K562 (cell line): Measurements from ENCODE around the gene CLCN6. TPM values are rescaled to one million over a fixed set of nuclear protein-coding genes. Genes with fewer than 3 reads are reported as not detected.
A peak's percentile ranks its signal among the peaks of the same experiment; 100 is the strongest.

Source experiments
- CHAMP1 ChIP-seq: fragments of 450-650 bp; IDR thresholded peaks from 2 replicates; pipeline ENCODE4 v1.6.1; 2016; ENCODE audit warnings: mild to moderate bottlenecking
- DDX20 ChIP-seq: fragments of 450-650 bp; IDR thresholded peaks from 2 replicates; pipeline ENCODE4 v1.6.1; 2016; ENCODE audit warnings: missing genetic modification characterization, low read depth, mild to moderate bottlenecking, missing compliant biosample characterization, moderate library complexity
- E2F8 ChIP-seq: fragments of 450-650 bp; IDR thresholded peaks from 2 replicates; pipeline ENCODE4 v1.7.1; 2018; ENCODE audit warnings: mild to moderate bottlenecking, low read depth; ENCODE audit not compliant: partially characterized antibody
- NR2F6 ChIP-seq: fragments of 450-650 bp; formaldehyde crosslinking; IDR thresholded peaks from 2 replicates; pipeline ENCODE4 v1.4.0; 2020; ENCODE audit warnings: mild to moderate bottlenecking
- PBX2 ChIP-seq, 2 experiments: IDR thresholded peaks in 1 of 2; conservative IDR thresholded peaks in 1 of 2; 2 replicates each; pipeline ENCODE4 v1.6.1; 2016; ENCODE audit warnings: low read depth in 2 of 2, mild to moderate bottlenecking in 1 of 2, missing compliant biosample characterization in 1 of 2, missing genetic modification characterization in 1 of 2, moderate library complexity in 1 of 2
- PHB2 ChIP-seq: fragments of 450-650 bp; IDR thresholded peaks from 2 replicates; pipeline ENCODE4 v1.6.1; 2017; ENCODE audit warnings: low read depth
- SMARCA5 ChIP-seq: fragments of 450-650 bp; IDR thresholded peaks from 2 replicates; pipeline ENCODE4 v1.6.1; 2016
- TOE1 ChIP-seq, 2 experiments: fragments of 450-650 bp in 1 of 2; sonication (generic) in 1 of 2; formaldehyde crosslinking in 1 of 2; IDR thresholded peaks; 2 replicates each; pipeline versions ENCODE4 v1.7.1 to v1.8.0; 2016 to 2022; ENCODE audit warnings: borderline replicate concordance in 2 of 2, mild to moderate bottlenecking in 2 of 2, antibody characterized with exemption in 1 of 2, inconsistent platforms in 1 of 2, low read depth in 1 of 2, missing genetic modification reagents in 1 of 2, moderate library complexity in 1 of 2
- ZBTB2 ChIP-seq: fragments of 450-650 bp; IDR thresholded peaks from 2 replicates; pipeline ENCODE4 v1.6.1; 2016; ENCODE audit warnings: antibody characterized with exemption
- ZKSCAN1 ChIP-seq: fragments of 150-350 bp; IDR thresholded peaks from 2 replicates; pipeline ENCODE4 v1.6.1; 2016; ENCODE audit warnings: low read depth, low read length
- ZNF347 ChIP-seq: fragments of 450-650 bp; formaldehyde crosslinking; IDR thresholded peaks from 2 replicates; pipeline ENCODE4 v1.4.0; 2020; ENCODE audit warnings: low read depth, mild to moderate bottlenecking, moderate library complexity
- ZNF518B ChIP-seq: fragments of 250-450 bp; sonication (Bioruptor Pico); IDR thresholded peaks from 2 replicates; pipeline ENCODE4 v1.5.0; 2021; ENCODE audit warnings: mild to moderate bottlenecking, moderate library complexity
- ZNF717 ChIP-seq: fragments of 250-450 bp; sonication (Bioruptor Pico); IDR thresholded peaks from 2 replicates; pipeline ENCODE4 v1.5.0; 2021
- polyA plus RNA-seq, 8 experiments: library from polyadenylated mRNA; depleted of rRNA in 4 of 8; stranded (reverse) in 5 of 8; unstranded in 3 of 8; fragments of >200 nt; fragmentation: Nextera tagmentation in 2 of 8; fragmentation: Illumina TruSeq in 1 of 8; extraction: Ambion mirVana in 2 of 8; extraction: Trizol in 1 of 8; gene quantifications; 2 replicates each; pipeline versions ENCODE4 v1.2.1 to v1.2.3, GENCODE V29; 2011 to 2014; ENCODE audit warnings: inconsistent platforms in 1 of 8, missing spikeins in 1 of 8
- total RNA-seq, 7 experiments: library from RNA; depleted of rRNA in 6 of 7; stranded (reverse); fragments of >200 nt in 6 of 7; fragmentation: Illumina TruSeq in 2 of 7; extraction: Trizol in 2 of 7; gene quantifications; 2 replicates each; pipeline versions ENCODE4 v1.2.1 to v1.2.3, GENCODE V29; 2011 to 2021; ENCODE audit warnings: low replicate concordance in 1 of 7

The CLCN6 gene
- total and polyA plus RNA-seq, 9 of the 15 experiments (the other 6 are each of a cell fraction or from before 2014, with no cell fraction given) = 2.0 to 21.8 (median 13.6) TPM

- TF ChIP-seq ZKSCAN1 (no peak), NR2F6 (no peak), ZBTB2 (no peak), CHAMP1 (no peak), DDX20 (no peak), ZNF347 (0 out of 2 replicates have a peak, but pooled peaks have one; percentile 17), SMARCA5 (no peak), TOE1 (IDR thresholded peaks at IDR 0.05; ENCODE audit: borderline replicate concordance) (0 out of 2 replicates have a peak, but pooled peaks have one; percentile 19), TOE1 (CRISPR knock-in tag; IDR thresholded peaks at IDR 0.05; ENCODE audit: borderline replicate concordance, low read depth) (no peak), PHB2 (no peak), ZNF717 (CRISPR knock-in tag) (0 out of 2 replicates have a peak, but pooled peaks have one; percentile 30), PBX2 (CRISPR knock-in tag; IDR thresholded peaks at IDR 0.05; ENCODE audit: low read depth) (no peak), PBX2 (tag; conservative IDR thresholded peaks at IDR 0.05; ENCODE audit: low read depth) (no peak), ZNF518B (CRISPR knock-in tag) (no peak), E2F8 (peak; percentile 16)
Measured at GRCh38 chr1:11787804-11788436, 18.1 kb upstream of the CLCN6 start (continued).
